Mesendoderm (in vitro differentiated cells): ENCODE measurements around the gene ZNF423.

Experiments used
- DNase-seq: peaks from one replicate; pipeline ENCODE4 v3.0.0; 2013
- H2AK5ac ChIP-seq: 2 replicates; pipeline ENCODE4 v1.6.1; 2013; ENCODE audit warnings: low read length, inconsistent platforms
- H2BK120ac ChIP-seq: 2 replicates; pipeline ENCODE4 v1.6.1; 2013; ENCODE audit warnings: low read depth, mild to moderate bottlenecking, low read length, moderate library complexity, mixed read lengths
- H2BK15ac ChIP-seq: replicated peaks from 2 replicates; pipeline ENCODE4 v1.6.1; 2013; ENCODE audit warnings: low read depth, mild to moderate bottlenecking, moderate library complexity
- H2BK5ac ChIP-seq: 2 replicates; pipeline ENCODE4 v1.6.1; 2013; ENCODE audit warnings: low read length, inconsistent platforms
- H3K18ac ChIP-seq: 2 replicates; pipeline ENCODE4 v1.6.1; 2013; ENCODE audit warnings: mild to moderate bottlenecking, low read length, mixed read lengths
- H3K23ac ChIP-seq: one replicate; pipeline ENCODE4 v1.6.1; 2013; ENCODE audit warnings: low read length
- H3K27ac ChIP-seq: 2 replicates; pipeline ENCODE4 v1.5.1; 2013; ENCODE audit warnings: low read depth, mild to moderate bottlenecking, inconsistent platforms, low read length, moderate library complexity
- H3K27me3 ChIP-seq: 2 replicates; pipeline ENCODE4 v1.6.1; 2013; ENCODE audit warnings: low read length, control low read depth, mild to moderate bottlenecking, inconsistent platforms; ENCODE audit not compliant: insufficient read depth, poor library complexity
- H3K36me3 ChIP-seq: 2 replicates; pipeline ENCODE4 v1.6.1; 2013; ENCODE audit warnings: low read length, inconsistent platforms; ENCODE audit not compliant: control insufficient read depth, insufficient read depth
- H3K4ac ChIP-seq: one replicate; pipeline ENCODE4 v1.6.1; 2013; ENCODE audit warnings: low read depth, mild to moderate bottlenecking, low read length, moderate library complexity
- H3K4me1 ChIP-seq: 2 replicates; pipeline ENCODE4 v1.6.1; 2013; ENCODE audit warnings: low read depth, low read length, inconsistent platforms; ENCODE audit not compliant: control insufficient read depth
- H3K4me2 ChIP-seq: 2 replicates; pipeline ENCODE4 v1.6.1; 2013; ENCODE audit warnings: low read length
- H3K4me3 ChIP-seq: 2 replicates; pipeline ENCODE4 v1.5.1; 2013; ENCODE audit warnings: mild to moderate bottlenecking, low read length
- H3K56ac ChIP-seq: one replicate; pipeline ENCODE4 v1.6.1; 2013; ENCODE audit warnings: low read length
- H3K79me1 ChIP-seq: 2 replicates; pipeline ENCODE4 v1.6.1; 2013; ENCODE audit warnings: low read length, inconsistent platforms
- H3K79me2 ChIP-seq: 2 replicates; pipeline ENCODE4 v1.6.1; 2013; ENCODE audit warnings: mild to moderate bottlenecking, low read length; ENCODE audit not compliant: control insufficient read depth, insufficient read depth
- H3K9ac ChIP-seq: 2 replicates; pipeline ENCODE4 v1.6.1; 2013; ENCODE audit warnings: low read length, inconsistent platforms
- H4K5ac ChIP-seq: one replicate; pipeline ENCODE4 v1.6.1; 2013; ENCODE audit warnings: low read length
- H4K8ac ChIP-seq: one replicate; pipeline ENCODE4 v1.6.1; 2013; ENCODE audit warnings: low read depth, mild to moderate bottlenecking, control low read depth, low read length, moderate library complexity
- WGBS: extraction: QIAGEN DNeasy Blood & Tissue Kit; methylation state at CpG from one replicate; pipeline ENCODE4 v1.1.7; 2013; ENCODE audit warnings: low lambda C conversion rate, missing lambda C conversion rate; ENCODE audit not compliant: insufficient coverage; ENCODE audit errors: extremely low coverage; 5-methylcytosine and 5-hydroxymethylcytosine counted together

Gene ZNF423

DNA sequence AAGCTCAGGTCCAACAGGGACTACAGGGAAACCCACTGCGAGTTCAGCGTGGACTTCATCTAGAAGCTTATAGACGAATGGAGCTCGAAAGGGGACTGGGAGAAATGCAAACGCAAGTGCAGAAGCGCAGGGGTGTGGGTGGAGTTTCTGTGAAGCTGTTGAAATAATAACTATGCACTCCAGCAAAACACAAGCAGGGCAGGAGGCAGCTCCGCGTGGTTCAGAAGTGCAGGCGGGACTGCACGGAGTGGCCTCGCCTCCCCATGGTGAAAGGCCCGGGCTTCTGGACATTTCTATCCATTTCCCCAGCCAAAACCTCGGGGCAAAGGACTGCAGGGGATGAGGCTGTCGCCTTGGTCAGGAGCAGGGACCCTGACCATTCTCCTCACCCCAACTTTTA is 74.5 kb downstream of the ZNF423 start:
- H3K4ac ChIP-seq = no peak overlapping the region
- no peaks in the 10 kb centered on the region for H3K36me3 ChIP-seq
- no peak overlapping the region for H2BK15ac ChIP-seq
- no peak overlapping the region for H4K8ac ChIP-seq
- no CpG with 5 or more reads among the region's 14 CpGs for WGBS
- H3K27ac ChIP-seq = no peak overlapping the region
- no peak overlapping the region for H3K18ac ChIP-seq
- peaks cover 5% of the 10 kb centered on the region for H3K79me1 ChIP-seq
- H2BK120ac ChIP-seq = no peak overlapping the region
- no peak overlapping the region for H3K56ac ChIP-seq
- H3K4me3 ChIP-seq = no peak overlapping the region
- no peak overlapping the region for H3K23ac ChIP-seq
- DNase-seq = no peak
- no peak overlapping the region for H2AK5ac ChIP-seq
- peaks cover 2% of the 10 kb centered on the region for H3K4me1 ChIP-seq
- H3K27me3 ChIP-seq = no peaks in the 10 kb centered on the region
- no peak overlapping the region for H3K9ac ChIP-seq
- no peak overlapping the region for H2BK5ac ChIP-seq
- no peaks in the 10 kb centered on the region for H3K79me2 ChIP-seq
- H3K4me2 ChIP-seq = no peak overlapping the region
- no peak overlapping the region for H4K5ac ChIP-seq

DNA sequence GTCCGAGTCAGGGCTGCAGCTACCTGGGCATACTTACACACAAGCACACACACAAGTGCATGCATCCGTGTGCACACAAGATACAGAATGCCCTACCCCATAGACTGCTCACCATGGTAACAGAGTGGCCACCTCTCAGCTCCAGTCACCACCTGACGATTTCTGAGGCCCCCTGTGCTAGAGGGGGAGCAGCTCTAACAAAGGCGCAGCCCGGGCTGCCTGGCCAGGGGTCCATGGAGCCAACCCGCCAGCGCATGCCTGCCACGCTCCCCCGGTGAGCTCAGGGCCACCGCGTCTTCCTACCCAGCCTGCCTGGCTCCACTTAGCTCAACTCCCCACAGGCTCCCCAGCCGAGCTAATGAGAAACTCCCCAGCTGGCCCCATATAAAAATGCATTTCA is 75.5 kb downstream of the ZNF423 start:
- WGBS = no CpG with 5 or more reads among the region's 12 CpGs
- H2BK120ac ChIP-seq = no peak overlapping the region
- H2BK5ac ChIP-seq = no peak overlapping the region
- H3K79me1 ChIP-seq = peaks cover 5% of the 10 kb centered on the region
- no peak overlapping the region for H4K8ac ChIP-seq
- no peak overlapping the region for H3K56ac ChIP-seq
- no peak overlapping the region for H3K4me2 ChIP-seq
- no peak overlapping the region for H2AK5ac ChIP-seq
- no peaks in the 10 kb centered on the region for H3K79me2 ChIP-seq
- no peak overlapping the region for H3K4me3 ChIP-seq
- H3K4ac ChIP-seq = no peak overlapping the region
- no peaks in the 10 kb centered on the region for H3K27me3 ChIP-seq
- H3K18ac ChIP-seq = no peak overlapping the region
- H3K27ac ChIP-seq = no peak overlapping the region
- no peaks in the 10 kb centered on the region for H3K36me3 ChIP-seq
- H3K9ac ChIP-seq = no peak overlapping the region
- H2BK15ac ChIP-seq = no peak overlapping the region
- H3K23ac ChIP-seq = no peak overlapping the region
- peaks cover 5% of the 10 kb centered on the region for H3K4me1 ChIP-seq
- H4K5ac ChIP-seq = no peak overlapping the region
- DNase-seq = no peak

DNA sequence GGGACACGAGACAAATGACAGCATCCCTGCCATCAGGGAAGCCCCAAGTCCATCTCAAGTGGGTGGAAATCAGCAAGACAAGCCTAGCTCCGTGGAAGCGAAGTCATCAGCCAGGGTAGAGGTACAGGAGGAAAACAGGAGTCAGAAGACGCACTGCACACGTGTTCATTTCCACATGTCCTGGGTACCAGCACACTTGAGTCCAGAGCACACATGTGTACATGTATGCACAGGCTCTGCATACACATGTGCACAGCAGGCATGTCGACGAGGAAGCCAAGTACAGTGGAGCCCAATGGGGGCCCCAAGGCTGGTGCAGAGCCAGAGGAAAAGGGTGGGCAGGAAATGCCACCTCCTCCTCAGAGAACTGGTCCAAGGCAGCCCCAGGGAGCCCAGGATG is 75.9 kb downstream of the ZNF423 start:
- no peak overlapping the region for H3K27ac ChIP-seq
- no peak overlapping the region for H4K5ac ChIP-seq
- H3K36me3 ChIP-seq = no peaks in the 10 kb centered on the region
- H2BK120ac ChIP-seq = no peak overlapping the region
- no peak overlapping the region for H3K4me2 ChIP-seq
- H3K79me1 ChIP-seq = peaks cover 5% of the 10 kb centered on the region
- no peak overlapping the region for H2AK5ac ChIP-seq
- no peak overlapping the region for H2BK5ac ChIP-seq
- WGBS = no CpG with 5 or more reads among the region's 7 CpGs
- H2BK15ac ChIP-seq = no peak overlapping the region
- no peak overlapping the region for H3K4ac ChIP-seq
- no peaks in the 10 kb centered on the region for H3K27me3 ChIP-seq
- no peak overlapping the region for H3K18ac ChIP-seq
- H3K79me2 ChIP-seq = no peaks in the 10 kb centered on the region
- peaks cover 5% of the 10 kb centered on the region for H3K4me1 ChIP-seq
- no peak for DNase-seq
- H3K9ac ChIP-seq = no peak overlapping the region
- H3K4me3 ChIP-seq = no peak overlapping the region
- H4K8ac ChIP-seq = no peak overlapping the region
- H3K56ac ChIP-seq = no peak overlapping the region
- H3K23ac ChIP-seq = no peak overlapping the region

DNA sequence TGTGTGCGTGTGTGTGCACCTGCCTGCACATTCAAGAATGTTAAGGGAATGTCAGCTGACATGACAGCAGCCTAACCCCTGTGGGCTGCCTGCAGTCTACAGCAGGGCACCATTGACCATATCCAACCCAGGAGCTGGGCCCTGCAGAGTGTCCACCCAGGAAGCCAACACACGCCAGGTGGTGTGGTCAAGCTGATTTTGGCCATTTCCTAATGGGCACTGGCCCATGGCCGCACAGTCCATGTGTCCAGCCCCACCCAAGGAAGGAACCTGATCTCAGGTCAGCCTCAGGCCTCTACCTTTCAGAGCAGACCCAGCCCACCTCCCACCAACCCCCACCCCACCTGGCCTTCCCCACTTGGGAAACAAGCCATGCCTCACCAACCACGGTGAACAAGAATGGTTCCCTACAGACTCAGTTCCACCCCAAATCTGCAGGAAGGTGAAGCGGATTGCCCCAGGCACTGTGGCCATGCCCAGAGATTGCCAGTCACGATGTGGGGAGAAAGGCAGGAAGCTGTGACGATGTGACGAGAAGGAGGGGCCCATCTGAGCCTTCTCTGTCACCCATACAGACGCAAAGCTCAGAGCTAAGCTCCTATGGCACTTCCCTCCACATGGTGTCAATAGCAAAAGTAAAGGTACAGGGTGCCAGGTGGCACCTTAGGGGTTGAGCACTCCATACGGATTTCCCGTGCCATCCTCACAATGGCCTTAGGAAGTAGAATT is 77.5 kb downstream of the ZNF423 start:
- no peak for DNase-seq
- no CpG with 5 or more reads among the region's 11 CpGs for WGBS

DNA sequence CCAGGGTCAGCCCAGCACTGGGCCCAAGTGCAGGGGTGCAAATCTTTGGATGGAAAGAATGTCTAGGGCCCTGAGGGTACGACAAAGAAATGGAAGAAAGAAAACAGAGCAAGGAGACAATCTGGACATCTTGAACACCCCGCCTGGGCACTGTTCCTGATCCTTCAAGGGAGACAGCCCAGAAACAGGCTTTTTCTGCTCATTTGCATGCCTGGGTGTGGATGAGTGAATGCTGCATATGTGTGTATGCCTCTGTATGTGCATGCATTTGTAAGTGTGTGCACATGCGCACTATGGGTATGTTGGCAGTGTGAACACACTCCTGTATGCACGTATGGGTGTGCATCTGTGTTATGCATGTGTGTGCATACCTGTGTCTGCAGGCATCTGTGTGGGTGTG is 79.2 kb downstream of the ZNF423 start:
- Histone ChIP-seq H3K4me1 (peaks cover 5% of the 10 kb centered on the region), H3K18ac (peak overlapping the region; percentile 71), H3K4me2 (no peak overlapping the region), H2BK120ac (no peak overlapping the region), H3K27ac (peak overlapping the region; percentile 40), H4K8ac (no peak overlapping the region), H3K4ac (peak overlapping the region; percentile 6), H2BK5ac (peak overlapping the region; percentile 20), H3K79me2 (peaks cover 2% of the 10 kb centered on the region), H3K36me3 (no peaks in the 10 kb centered on the region), H3K23ac (no peak overlapping the region), H3K56ac (peak overlapping the region; percentile 79), H3K27me3 (no peaks in the 10 kb centered on the region), H3K4me3 (no peak overlapping the region), H4K5ac (no peak overlapping the region), H3K9ac (peak overlapping the region; percentile 16), H3K79me1 (peaks cover 11% of the 10 kb centered on the region), H2BK15ac (no peak overlapping the region), H2AK5ac (no peak overlapping the region)
- WGBS = no CpG with 5 or more reads among the region's 4 CpGs
- DNase-seq = no peak

More for the DNA sequence above, 77.5 kb downstream of the ZNF423 start:
- no peak overlapping the region for H3K9ac ChIP-seq
- peaks cover 10% of the 10 kb centered on the region for H3K79me1 ChIP-seq
- H3K56ac ChIP-seq = no peak overlapping the region
- H2BK15ac ChIP-seq = no peak overlapping the region
- no peak overlapping the region for H2AK5ac ChIP-seq
- no peak overlapping the region for H3K4ac ChIP-seq
- H3K18ac ChIP-seq = no peak overlapping the region
- H3K4me2 ChIP-seq = no peak overlapping the region
- peaks cover 5% of the 10 kb centered on the region for H3K4me1 ChIP-seq
- H2BK5ac ChIP-seq = no peak overlapping the region
- no peak overlapping the region for H3K27ac ChIP-seq
- H4K5ac ChIP-seq = no peak overlapping the region
- H3K79me2 ChIP-seq = peaks cover 2% of the 10 kb centered on the region
- no peak overlapping the region for H3K4me3 ChIP-seq
- no peak overlapping the region for H4K8ac ChIP-seq
- H3K36me3 ChIP-seq = no peaks in the 10 kb centered on the region
- no peak overlapping the region for H2BK120ac ChIP-seq
- H3K23ac ChIP-seq = no peak overlapping the region
- H3K27me3 ChIP-seq = no peaks in the 10 kb centered on the region
